ENCODE data around the gene AUTS2.

The AUTS2 gene

GRCh38 chr7:69920797-69921196, 322.5 kb downstream of the AUTS2 start:
- no peaks in the 10 kb centered on the region for H3K27me3 ChIP-seq (ENCODE audit: low read depth, low read length)
- no peaks in the 10 kb centered on the region for H3K4me1 ChIP-seq (ENCODE audit: control insufficient read depth in 1 of 2, insufficient read depth in 2 of 2, low read length in 2 of 2)
- H3K9me3 ChIP-seq (ENCODE audit: control insufficient read depth in 1 of 2, low read length in 2 of 2), result no peaks in the 10 kb centered on the region
- no peak overlapping the region for H3K27ac ChIP-seq (ENCODE audit: low read length)
- no peaks in the 10 kb centered on the region for H3K36me3 ChIP-seq (ENCODE audit: control insufficient read depth in 1 of 2, insufficient read depth in 2 of 2, low read length in 2 of 2)
- no peak overlapping the region for H3K4me3 ChIP-seq (ENCODE audit: low read depth in 1 of 2, low read length in 2 of 2)

GRCh38 chr7:69922026-69922803, 323.9 kb downstream of the AUTS2 start:
- H3K27ac ChIP-seq (ENCODE audit: low read length), result no peak overlapping the region
- no peak overlapping the region for H3K4me3 ChIP-seq (ENCODE audit: low read depth in 1 of 2, low read length in 2 of 2)
- H3K27me3 ChIP-seq (ENCODE audit: low read depth, low read length), result no peaks in the 10 kb centered on the region
- H3K36me3 ChIP-seq (ENCODE audit: control insufficient read depth in 1 of 2, insufficient read depth in 2 of 2, low read length in 2 of 2), result no peaks in the 10 kb centered on the region
- H3K4me1 ChIP-seq (ENCODE audit: control insufficient read depth in 1 of 2, insufficient read depth in 2 of 2, low read length in 2 of 2), result no peaks in the 10 kb centered on the region
- H3K9me3 ChIP-seq (ENCODE audit: control insufficient read depth in 1 of 2, low read length in 2 of 2), result no peaks in the 10 kb centered on the region

GRCh38 chr7:69927461-69927860, 329.2 kb downstream of the AUTS2 start:
- no peaks in the 10 kb centered on the region for H3K4me1 ChIP-seq (ENCODE audit: control insufficient read depth in 1 of 2, insufficient read depth in 2 of 2, low read length in 2 of 2)
- H3K27ac ChIP-seq (ENCODE audit: low read length), result no peak overlapping the region

GRCh38 chr7:69928621-69929020, 330.3 kb downstream of the AUTS2 start:
- H3K27me3 ChIP-seq (ENCODE audit: low read depth, low read length), result no peaks in the 10 kb centered on the region
- H3K27ac ChIP-seq (ENCODE audit: low read length), result no peak overlapping the region
- H3K4me3 ChIP-seq (ENCODE audit: low read depth in 1 of 2, low read length in 2 of 2), result no peak overlapping the region
- H3K9me3 ChIP-seq (ENCODE audit: control insufficient read depth in 1 of 2, low read length in 2 of 2), result no peaks in the 10 kb centered on the region
- no peaks in the 10 kb centered on the region for H3K4me1 ChIP-seq (ENCODE audit: control insufficient read depth in 1 of 2, insufficient read depth in 2 of 2, low read length in 2 of 2)
- no peaks in the 10 kb centered on the region for H3K36me3 ChIP-seq (ENCODE audit: control insufficient read depth in 1 of 2, insufficient read depth in 2 of 2, low read length in 2 of 2)

More at GRCh38 chr7:69927461-69927860, 329.2 kb downstream of the AUTS2 start:
- Histone ChIP-seq H3K4me3 (ENCODE audit: low read depth in 1 of 2, low read length in 2 of 2) (no peak overlapping the region), H3K27me3 (ENCODE audit: low read depth, low read length) (no peaks in the 10 kb centered on the region), H3K36me3 (ENCODE audit: control insufficient read depth in 1 of 2, insufficient read depth in 2 of 2, low read length in 2 of 2) (no peaks in the 10 kb centered on the region), H3K9me3 (ENCODE audit: control insufficient read depth in 1 of 2, low read length in 2 of 2) (no peaks in the 10 kb centered on the region)

- Histone ChIP-seq H3K27me3 (ENCODE audit: low read depth, low read length) (no peaks in the 10 kb centered on the region), H3K36me3 (ENCODE audit: control insufficient read depth in 1 of 2, insufficient read depth in 2 of 2, low read length in 2 of 2) (no peaks in the 10 kb centered on the region), H3K9me3 (ENCODE audit: control insufficient read depth in 1 of 2, low read length in 2 of 2) (no peaks in the 10 kb centered on the region), H3K4me3 (ENCODE audit: low read depth in 1 of 2, low read length in 2 of 2) (no peak overlapping the region), H3K4me1 (ENCODE audit: control insufficient read depth in 1 of 2, insufficient read depth in 2 of 2, low read length in 2 of 2) (peaks cover 0 to 3% of the 10 kb centered on the region in 2 donors), H3K27ac (ENCODE audit: low read length) (no peak overlapping the region)
Measured at GRCh38 chr7:69929622-69930021, 331.3 kb downstream of the AUTS2 start.

GRCh38 chr7:69932034-69932628, 333.9 kb downstream of the AUTS2 start:
- no peaks in the 10 kb centered on the region for H3K36me3 ChIP-seq (ENCODE audit: control insufficient read depth in 1 of 2, insufficient read depth in 2 of 2, low read length in 2 of 2)
- no peaks in the 10 kb centered on the region for H3K27me3 ChIP-seq (ENCODE audit: low read depth, low read length)
- peaks cover 0 to 5% of the 10 kb centered on the region in 2 donors for H3K4me1 ChIP-seq (ENCODE audit: control insufficient read depth in 1 of 2, insufficient read depth in 2 of 2, low read length in 2 of 2)
- no peak overlapping the region for H3K27ac ChIP-seq (ENCODE audit: low read length)
- no peaks in the 10 kb centered on the region for H3K9me3 ChIP-seq (ENCODE audit: control insufficient read depth in 1 of 2, low read length in 2 of 2)
- H3K4me3 ChIP-seq (ENCODE audit: low read depth in 1 of 2, low read length in 2 of 2), result no peak overlapping the region

GRCh38 chr7:69934144-69934903, 336.0 kb downstream of the AUTS2 start:
- Histone ChIP-seq H3K9me3 (ENCODE audit: control insufficient read depth in 1 of 2, low read length in 2 of 2) (no peaks in the 10 kb centered on the region), H3K4me1 (ENCODE audit: control insufficient read depth in 1 of 2, insufficient read depth in 2 of 2, low read length in 2 of 2) (peaks cover 0 to 5% of the 10 kb centered on the region in 2 donors), H3K36me3 (ENCODE audit: control insufficient read depth in 1 of 2, insufficient read depth in 2 of 2, low read length in 2 of 2) (no peaks in the 10 kb centered on the region), H3K4me3 (ENCODE audit: low read depth in 1 of 2, low read length in 2 of 2) (no peak overlapping the region), H3K27ac (ENCODE audit: low read length) (no peak overlapping the region), H3K27me3 (ENCODE audit: low read depth, low read length) (no peaks in the 10 kb centered on the region)

- H3K4me1 ChIP-seq (ENCODE audit: control insufficient read depth in 1 of 2, insufficient read depth in 2 of 2, low read length in 2 of 2), result peaks cover 0 to 5% of the 10 kb centered on the region in 2 donors
- H3K27me3 ChIP-seq (ENCODE audit: low read depth, low read length), result no peaks in the 10 kb centered on the region
- H3K4me3 ChIP-seq (ENCODE audit: low read depth in 1 of 2, low read length in 2 of 2), result no peak overlapping the region
- H3K36me3 ChIP-seq (ENCODE audit: control insufficient read depth in 1 of 2, insufficient read depth in 2 of 2, low read length in 2 of 2), result no peaks in the 10 kb centered on the region
- H3K9me3 ChIP-seq (ENCODE audit: control insufficient read depth in 1 of 2, low read length in 2 of 2), result no peaks in the 10 kb centered on the region
- H3K27ac ChIP-seq (ENCODE audit: low read length), result no peak overlapping the region
Measured at GRCh38 chr7:69935107-69935506, 336.8 kb downstream of the AUTS2 start.

- no peak overlapping the region for H3K4me3 ChIP-seq (ENCODE audit: low read depth in 1 of 2, low read length in 2 of 2)
- no peak overlapping the region for H3K27ac ChIP-seq (ENCODE audit: low read length)
- no peaks in the 10 kb centered on the region for H3K9me3 ChIP-seq (ENCODE audit: control insufficient read depth in 1 of 2, low read length in 2 of 2)
- H3K36me3 ChIP-seq (ENCODE audit: control insufficient read depth in 1 of 2, insufficient read depth in 2 of 2, low read length in 2 of 2), result no peaks in the 10 kb centered on the region
- H3K4me1 ChIP-seq (ENCODE audit: control insufficient read depth in 1 of 2, insufficient read depth in 2 of 2, low read length in 2 of 2), result peaks cover 0 to 5% of the 10 kb centered on the region in 2 donors
- H3K27me3 ChIP-seq (ENCODE audit: low read depth, low read length), result no peaks in the 10 kb centered on the region
Measured at GRCh38 chr7:69937097-69937496, 338.8 kb downstream of the AUTS2 start.

GRCh38 chr7:69939317-69939716, 341.0 kb downstream of the AUTS2 start:
- H3K27me3 ChIP-seq (ENCODE audit: low read depth, low read length), result no peaks in the 10 kb centered on the region
- no peaks in the 10 kb centered on the region for H3K9me3 ChIP-seq (ENCODE audit: control insufficient read depth in 1 of 2, low read length in 2 of 2)
- no peak overlapping the region for H3K27ac ChIP-seq (ENCODE audit: low read length)
- H3K4me3 ChIP-seq (ENCODE audit: low read depth in 1 of 2, low read length in 2 of 2), result no peak overlapping the region
- H3K36me3 ChIP-seq (ENCODE audit: control insufficient read depth in 1 of 2, insufficient read depth in 2 of 2, low read length in 2 of 2), result no peaks in the 10 kb centered on the region
- peaks cover 0 to 5% of the 10 kb centered on the region in 2 donors for H3K4me1 ChIP-seq (ENCODE audit: control insufficient read depth in 1 of 2, insufficient read depth in 2 of 2, low read length in 2 of 2)

- H3K4me3 ChIP-seq (ENCODE audit: low read depth in 1 of 2, low read length in 2 of 2), result no peak overlapping the region
- H3K9me3 ChIP-seq (ENCODE audit: control insufficient read depth in 1 of 2, low read length in 2 of 2), result no peaks in the 10 kb centered on the region
- H3K36me3 ChIP-seq (ENCODE audit: control insufficient read depth in 1 of 2, insufficient read depth in 2 of 2, low read length in 2 of 2), result no peaks in the 10 kb centered on the region
- H3K27ac ChIP-seq (ENCODE audit: low read length), result no peak overlapping the region
- H3K27me3 ChIP-seq (ENCODE audit: low read depth, low read length), result no peaks in the 10 kb centered on the region
- H3K4me1 ChIP-seq (ENCODE audit: control insufficient read depth in 1 of 2, insufficient read depth in 2 of 2, low read length in 2 of 2), result no peaks in the 10 kb centered on the region
Measured at GRCh38 chr7:69941077-69941651, 342.9 kb downstream of the AUTS2 start.

Data from muscle layer of duodenum (tissue), 2 donors.